ENCODE data around the gene LGALS9. TPM values are rescaled to one million over a fixed set of nuclear protein-coding genes. Genes with fewer than 3 reads are reported as not detected.
"Not testable (repeated sequence)": the region's sequence is repeated elsewhere in the genome, so short reads cannot be mapped to it uniquely, and the experiment has no call there.

Gene LGALS9
- total RNA-seq, 1 donor, result 328 TPM

- DNase-seq (ENCODE audit: low read depth in 2 of 3, low spot score in 2 of 3), result no peak
Measured at GRCh38 chr17:27625856-27626255, 5.1 kb upstream of the LGALS9 start.

- no peak for DNase-seq (ENCODE audit: low read depth in 2 of 3, low spot score in 2 of 3)
Measured at GRCh38 chr17:27627514-27627913, 3.5 kb upstream of the LGALS9 start.

GRCh38 chr17:27628376-27628775 is 2.6 kb upstream of the LGALS9 start:
- DNase-seq (ENCODE audit: low read depth in 2 of 3, low spot score in 2 of 3), result no peak

- DNase-seq (ENCODE audit: low read depth in 2 of 3, low spot score in 2 of 3), result not testable (repeated sequence)
Measured at GRCh38 chr17:27629260-27629659, 1.7 kb upstream of the LGALS9 start.

GRCh38 chr17:27631411-27631760 is 398 bp downstream of the LGALS9 start:
- DNase-seq (ENCODE audit: low read depth in 2 of 3, low spot score in 2 of 3), result peak; percentile 7 to 49 (median 20)

- peak in 1 of 3 donors; percentile 26 for DNase-seq (ENCODE audit: low read depth in 2 of 3, low spot score in 2 of 3)
Measured at GRCh38 chr17:27631897-27632725, 1.1 kb downstream of the LGALS9 start.

GRCh38 chr17:27632766-27633165 is 1.8 kb downstream of the LGALS9 start:
- DNase-seq (ENCODE audit: low read depth in 2 of 3, low spot score in 2 of 3), result peak in 1 of 3 donors; percentile 7

- no peak for DNase-seq (ENCODE audit: low read depth in 2 of 3, low spot score in 2 of 3)
Measured at GRCh38 chr17:27633312-27634025, 2.5 kb downstream of the LGALS9 start.

- no peak for DNase-seq (ENCODE audit: low read depth in 2 of 3, low spot score in 2 of 3)
Measured at GRCh38 chr17:27634026-27634335, 3.0 kb downstream of the LGALS9 start.

- DNase-seq (ENCODE audit: low read depth in 2 of 3, low spot score in 2 of 3), result peak in 1 of 3 donors; percentile 22
Measured at GRCh38 chr17:27634776-27635175, 3.8 kb downstream of the LGALS9 start.

- peak in 2 of 3 donors; percentile 72 to 88 for DNase-seq (ENCODE audit: low read depth in 2 of 3, low spot score in 2 of 3)
Measured at GRCh38 chr17:27635275-27635823, 4.4 kb downstream of the LGALS9 start.

- not testable (repeated sequence) for DNase-seq (ENCODE audit: low read depth in 2 of 3, low spot score in 2 of 3)
Measured at GRCh38 chr17:27636005-27636520, 5.1 kb downstream of the LGALS9 start.

GRCh38 chr17:27637818-27638217 is 6.8 kb downstream of the LGALS9 start:
- not testable (repeated sequence) for DNase-seq (ENCODE audit: low read depth in 2 of 3, low spot score in 2 of 3)

GRCh38 chr17:27638415-27638914 is 7.5 kb downstream of the LGALS9 start:
- DNase-seq (ENCODE audit: low read depth in 2 of 3, low spot score in 2 of 3), result not testable (repeated sequence)

- DNase-seq (ENCODE audit: low read depth in 2 of 3, low spot score in 2 of 3), result no peak
Measured at GRCh38 chr17:27640790-27641189, 9.8 kb downstream of the LGALS9 start.

GRCh38 chr17:27644586-27644985 is 13.6 kb downstream of the LGALS9 start:
- no peak for DNase-seq (ENCODE audit: low read depth in 2 of 3, low spot score in 2 of 3)

GRCh38 chr17:27645621-27646020 is 14.6 kb downstream of the LGALS9 start:
- not testable (repeated sequence) for DNase-seq (ENCODE audit: low read depth in 2 of 3, low spot score in 2 of 3)

GRCh38 chr17:27646232-27646631 is 15.2 kb downstream of the LGALS9 start:
- DNase-seq (ENCODE audit: low read depth in 2 of 3, low spot score in 2 of 3), result no peak

GRCh38 chr17:27647765-27648164 is 16.8 kb downstream of the LGALS9 start:
- no peak for DNase-seq (ENCODE audit: low read depth in 2 of 3, low spot score in 2 of 3)

- DNase-seq (ENCODE audit: low read depth in 2 of 3, low spot score in 2 of 3), result not testable (repeated sequence)
Measured at GRCh38 chr17:27649111-27649571, 18.2 kb downstream of the LGALS9 start.

GRCh38 chr17:27649929-27650328 is 18.9 kb downstream of the LGALS9 start:
- DNase-seq (ENCODE audit: low read depth in 2 of 3, low spot score in 2 of 3), result no peak
